ENCODE results near the gene RPP14.
A peak's percentile ranks its signal among the peaks of the same experiment; 100 is the strongest.

GRCh38 chr3:58333206-58334012 is 27.4 kb downstream of the RPP14 start:
- TF ChIP-seq POLR2AphosphoS5 (IDR thresholded peaks at IDR 0.05; ENCODE audit: low read depth) (no peak), CTCF (conservative IDR thresholded peaks at IDR 0.05; ENCODE audit: low read depth in 2 of 2) (peak in 1 of 2 experiments; percentile 17; a peak in 1 of 4 replicates), ETS1 (IDR thresholded peaks at IDR 0.05) (no peak), EZH2phosphoT487 (IDR thresholded peaks at IDR 0.05; ENCODE audit: unreplicated experiment) (no peak), EZH2 (IDR thresholded peaks at IDR 0.05; ENCODE audit: low read depth, unreplicated experiment) (no peak), JUNB (IDR thresholded peaks at IDR 0.05; ENCODE audit: unreplicated experiment) (no peak), REST (IDR thresholded peaks at IDR 0.05; ENCODE audit: unreplicated experiment) (no peak)

All from GM23338 (cell line).